Medulla oblongata (tissue), 1 donor: Measurements from ENCODE around the gene CLEC6A.
A peak's percentile ranks its signal among the peaks of the same experiment; 100 is the strongest.
"Not testable (repeated sequence)": the region's sequence is repeated elsewhere in the genome, so short reads cannot be mapped to it uniquely, and the experiment has no call there.

Experiments used
- DNase-seq: peaks from one replicate; pipeline ENCODE4 v3.0.0-alpha.2; 2015; ENCODE audit errors: extremely low spot score

Gene CLEC6A

GRCh38 chr12:8493084-8493483, 37.3 kb downstream of the CLEC6A start:
- DNase-seq, result peak; percentile 76

- not testable (repeated sequence) for DNase-seq
These were observed 39.9 kb downstream of the CLEC6A start for GRCh38 chr12:8495671-8496070.

- DNase-seq, result not testable (repeated sequence)
These were observed 40.3 kb downstream of the CLEC6A start for GRCh38 chr12:8496074-8496473.

GRCh38 chr12:8499616-8500015, 43.9 kb downstream of the CLEC6A start:
- no peak for DNase-seq

GRCh38 chr12:8501720-8502119, 46.0 kb downstream of the CLEC6A start:
- DNase-seq, result no peak

- no peak for DNase-seq
These were observed 48.6 kb downstream of the CLEC6A start for GRCh38 chr12:8504351-8504750.

GRCh38 chr12:8507596-8507995, 51.8 kb downstream of the CLEC6A start:
- DNase-seq, result no peak

GRCh38 chr12:8508223-8508622, 52.5 kb downstream of the CLEC6A start:
- no peak for DNase-seq

- DNase-seq, result no peak
These were observed 53.4 kb downstream of the CLEC6A start for GRCh38 chr12:8508910-8509841.

GRCh38 chr12:8513256-8513655, 57.5 kb downstream of the CLEC6A start, which contains the start of gene CLEC4D:
Gene CLEC4D, plus strand, starts transcription at chr12:8513503. Its CDS starts 230 bp downstream, at chr12:8513733.
- no peak for DNase-seq

GRCh38 chr12:8517971-8518370, 62.2 kb downstream of the CLEC6A start:
- DNase-seq, result no peak

GRCh38 chr12:8519171-8519570, 63.4 kb downstream of the CLEC6A start:
- peak; percentile 6 for DNase-seq

- no peak for DNase-seq
These were observed 71.7 kb downstream of the CLEC6A start for GRCh38 chr12:8527250-8528130.
